Right lobe of liver (tissue), 6 donors: ENCODE data around the gene SAP30L. TPM values are rescaled to one million over a fixed set of nuclear protein-coding genes. Genes with fewer than 3 reads are reported as not detected.

Experiments used
- ATAC-seq, 4 donors: fragments of 200-7000 bp; cut with Tn5 transposase; one replicate each; pipeline ENCODE4 v1.9.1; 2020; ENCODE audit warnings: mild to moderate bottlenecking in 4 of 4, moderate library complexity in 4 of 4
- DNase-seq, 3 donors: peaks; one replicate each; pipeline ENCODE4 v3.0.0-alpha.2; 2020
- H3K27ac ChIP-seq, 3 donors: fragments of 200-600 bp; one replicate each; pipeline ENCODE4 v1.8.0; 2022
- H3K27me3 ChIP-seq, 2 donors: fragments of 200-600 bp; one replicate each; pipeline ENCODE4 v1.8.0; 2022
- H3K36me3 ChIP-seq, 4 donors: fragments of 200-600 bp; sonication (generic) in 1 of 4; one replicate each; pipeline versions ENCODE4 v1.5.1 to v1.8.0; 2017 to 2022; ENCODE audit warnings: control low read depth in 1 of 4
- H3K4me1 ChIP-seq, 4 donors: fragments of 200-600 bp; sonication (generic) in 1 of 4; one replicate each; pipeline versions ENCODE4 v1.5.1 to v1.8.0; 2017 to 2022; ENCODE audit warnings: control low read depth in 1 of 4
- H3K4me3 ChIP-seq, 3 donors: fragments of 200-600 bp; one replicate each; pipeline ENCODE4 v1.8.0; 2022
- H3K9me3 ChIP-seq, 4 donors: fragments of 200-600 bp; sonication (generic) in 1 of 4; one replicate each; pipeline versions ENCODE4 v1.5.1 to v1.8.0; 2017 to 2022; ENCODE audit warnings: control low read depth in 1 of 4
- CTCF ChIP-seq, 4 donors: fragments of 200-600 bp in 3 of 4; fragments of 450-650 bp in 1 of 4; IDR thresholded peaks; one replicate each; pipeline versions ENCODE4 v1.5.1 to v1.8.0; 2016 to 2022; ENCODE audit warnings: antibody characterized with exemption in 4 of 4, mild to moderate bottlenecking in 2 of 4
- POLR2A ChIP-seq: fragments of 450-650 bp; IDR thresholded peaks from one replicate; pipeline ENCODE4 v1.6.1; 2017; ENCODE audit warnings: antibody characterized with exemption, mild to moderate bottlenecking
- WGBS: methylation state at CpG from one replicate; pipeline ENCODE4 v1.1.6; 2018; ENCODE audit warnings: low coverage, low lambda C conversion rate; ENCODE audit not compliant: insufficient coverage; ENCODE audit errors: missing lambda C conversion rate; 5-methylcytosine and 5-hydroxymethylcytosine counted together
- intact Hi-C, 2 donors: fragments of 100-400 bp; cut with DNase I; formaldehyde crosslinking; loops; one replicate each; pipeline versions ENCODE4 v1.11.2 to v1.14.1; 2022
- long read RNA-seq: library from polyadenylated mRNA; unstranded; transcript quantifications from one replicate; pipeline ENCODE4 v2.0.0, GENCODE V29; 2019
- total RNA-seq, 6 experiments: library from RNA; depleted of rRNA in 2 of 6; stranded (reverse); fragments of >200 nt in 2 of 6; fragmentation: NEBNext Ultra II Directional in 3 of 6; extraction: Animal tissue kit (Norgen Biotek cat#: 25700) in 3 of 6; gene quantifications; one replicate each; pipeline versions ENCODE4 v1.1.0 to v1.2.4, GENCODE V29; 2016 to 2023
- donor health status: DM: no; HTN: yes; CAD: no.
- donor health status: DM: no; HTN: no; CAD: no.
- donor health status: DM: no; HTN: no; CAD: no.
- donor health status: DM: no; HTN: yes; CAD: no.
- donor health status: DM: no; HTN: yes; CAD: no.

Gene SAP30L, protein sequence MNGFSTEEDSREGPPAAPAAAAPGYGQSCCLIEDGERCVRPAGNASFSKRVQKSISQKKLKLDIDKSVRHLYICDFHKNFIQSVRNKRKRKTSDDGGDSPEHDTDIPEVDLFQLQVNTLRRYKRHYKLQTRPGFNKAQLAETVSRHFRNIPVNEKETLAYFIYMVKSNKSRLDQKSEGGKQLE
- 10 to 100 TPM in 5 of 6 experiments, 1 to 10 TPM in 1; 9.7 to 24.9 (median 20.1) TPM for total RNA-seq
- long read RNA-seq, partial matches to known transcripts: 0 of 1 reads
- long read RNA-seq, other reads (novel, unspliced or antisense): 1 of 1 reads

DNA sequence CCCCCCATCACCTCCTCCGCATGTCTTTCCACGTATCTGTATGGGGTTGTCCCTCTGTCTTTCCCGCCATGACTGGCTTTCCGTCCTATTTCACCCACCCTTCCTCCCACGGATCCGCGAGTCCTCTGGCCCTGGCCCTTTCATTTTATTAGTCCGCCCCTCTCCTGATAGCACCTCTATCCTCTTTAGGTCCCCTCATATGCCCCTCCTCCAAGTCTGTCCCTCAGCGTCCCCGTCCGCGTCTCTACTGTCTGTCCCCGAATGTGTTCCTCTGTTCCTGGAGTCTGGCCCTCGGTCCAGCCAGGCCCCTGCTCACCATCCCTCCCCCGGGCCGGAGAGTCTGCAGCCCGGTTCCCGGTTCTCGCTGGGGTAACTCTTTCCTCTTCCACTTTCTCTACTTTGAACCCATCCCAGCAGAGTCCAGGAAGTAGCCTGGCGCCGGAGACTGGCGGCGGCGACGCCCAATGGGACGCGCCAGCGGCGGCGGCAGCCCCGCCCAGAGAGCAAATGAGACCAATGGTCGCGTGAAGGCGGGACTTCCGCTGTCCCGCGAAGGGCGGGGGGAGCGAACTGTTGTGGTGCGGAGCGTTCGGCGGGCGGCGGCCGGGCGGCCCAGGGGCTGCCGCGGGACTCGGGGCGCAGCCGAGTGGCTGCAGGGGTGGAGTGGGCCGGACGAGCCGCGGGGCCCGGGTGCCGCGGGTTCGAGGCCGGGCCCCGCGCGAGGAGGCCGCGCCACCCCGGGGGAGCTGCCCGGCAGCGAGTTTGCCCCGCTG lies at the start of gene SAP30L:
SAP30L (plus strand) TSS at position 576 of the 773 bp plus-strand sequence. CDS start 608 bp downstream, outside the sequence.
- intact Hi-C loops: no loop called here
- no peaks in the 10 kb centered on the region for H3K9me3 ChIP-seq
- H3K27me3 ChIP-seq: no peaks in the 10 kb centered on the region
- peak; percentile 96 to 97 (median 96) for DNase-seq
- ATAC-seq: peak; percentile 97 to 99 (median 98)
- peak within 1 kb of the TSS; percentile 73 to 98 (median 78) for H3K4me3 ChIP-seq
- WGBS: under 1% methylated on average over 43 of the region's 70 CpGs
- H3K4me1 ChIP-seq: peaks cover 0 to 26% (median 3%) of the 10 kb centered on the region in 4 donors
- peak within 1 kb of the TSS; percentile 49 to 79 (median 74) for H3K27ac ChIP-seq
- TF ChIP-seq CTCF (IDR thresholded peaks at IDR 0.05) (no peak), POLR2A (peak; percentile 85)
- H3K36me3 ChIP-seq: peaks cover 0 to 10% (median 0%) of the 10 kb centered on the region in 4 donors

DNA sequence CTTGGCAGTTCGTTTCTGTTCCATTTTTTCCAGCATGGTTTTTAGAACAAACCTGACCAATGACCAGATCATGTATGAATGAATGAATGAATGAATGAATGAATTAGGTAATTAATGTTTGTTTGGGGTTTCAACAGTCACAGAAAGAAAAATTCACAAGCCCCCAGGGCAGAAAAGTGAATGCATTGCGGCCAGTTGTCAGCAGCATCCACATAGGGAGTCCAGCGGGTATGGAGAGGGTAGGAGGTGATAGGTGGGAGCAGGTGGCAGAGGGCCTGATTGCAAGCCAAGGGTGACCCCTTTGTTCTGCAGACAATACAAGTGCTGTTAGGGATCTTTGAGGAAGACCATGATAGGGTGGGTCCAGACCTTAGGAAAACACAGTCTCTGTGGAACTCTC lies 49.7 kb upstream of the SAP30L start:
- Histone ChIP-seq H3K27ac (no peak overlapping the region), H3K4me1 (no peaks in the 10 kb centered on the region), H3K4me3 (no peak overlapping the region), H3K9me3 (no peaks in the 10 kb centered on the region), H3K36me3 (no peaks in the 10 kb centered on the region), H3K27me3 (no peaks in the 10 kb centered on the region)
- intact Hi-C loops: no loop called here
- no peak for TF ChIP-seq CTCF (IDR thresholded peaks at IDR 0.05)
- TF ChIP-seq POLR2A: no peak
- 90% methylated on average over 3 of the region's 3 CpGs for WGBS
- ATAC-seq (no peak), DNase-seq (no peak)

- Histone ChIP-seq H3K27ac (no peak overlapping the region), H3K36me3 (no peaks in the 10 kb centered on the region), H3K4me1 (no peaks in the 10 kb centered on the region), H3K9me3 (no peaks in the 10 kb centered on the region), H3K27me3 (no peaks in the 10 kb centered on the region), H3K4me3 (no peak overlapping the region)
- 37% methylated on average over 9 of the region's 10 CpGs for WGBS
- DNase-seq (peak in 1 of 3 donors; percentile 47), ATAC-seq (peak in 1 of 4 donors; percentile 36)
- intact Hi-C loops: no loop called here
- TF ChIP-seq POLR2A (no peak), CTCF (IDR thresholded peaks at IDR 0.05) (no peak)
Measured at GRCh38 chr5:154397652-154398406, 48.0 kb upstream of the SAP30L start.

DNA sequence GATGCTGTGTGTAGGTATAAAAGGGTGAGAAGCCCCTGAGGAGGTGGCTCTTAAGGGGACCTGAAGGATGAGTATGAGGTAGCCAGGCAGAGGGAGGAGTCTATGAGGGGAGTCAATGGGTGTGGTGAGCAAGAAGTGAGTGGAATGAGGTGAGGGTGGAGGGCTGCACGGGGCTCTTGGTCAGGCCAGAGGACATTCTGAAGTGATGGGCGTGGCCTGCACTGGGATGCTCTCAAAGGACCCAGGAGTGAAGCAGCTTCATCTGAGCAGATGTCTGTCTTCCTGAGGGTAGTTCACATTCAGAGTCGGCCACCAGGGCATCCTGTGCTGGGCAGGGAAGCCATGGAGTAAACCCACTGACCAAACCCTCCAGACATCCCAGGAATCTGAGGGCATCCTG lies 45.1 kb upstream of the SAP30L start:
- H3K4me1 ChIP-seq: peaks cover 0 to 7% (median 0%) of the 10 kb centered on the region in 4 donors
- H3K9me3 ChIP-seq: no peaks in the 10 kb centered on the region
- WGBS: no CpG with 5 or more reads among the region's 3 CpGs
- no peak for DNase-seq
- H3K4me3 ChIP-seq: no peak overlapping the region
- no peak overlapping the region for H3K27ac ChIP-seq
- intact Hi-C loops: loop anchor here (5.0 to 10.0 kb wide), 3 partner anchors 226 to 428 kb away; no protein-coding TSS in a partner anchor
- TF ChIP-seq CTCF (IDR thresholded peaks at IDR 0.05): no peak
- TF ChIP-seq POLR2A: no peak
- H3K36me3 ChIP-seq: no peaks in the 10 kb centered on the region
- ATAC-seq: no peak
- H3K27me3 ChIP-seq: no peaks in the 10 kb centered on the region
